ENCODE measurements around the gene DACT1. TPM values are rescaled to one million over a fixed set of nuclear protein-coding genes. Genes with fewer than 3 reads are reported as not detected.

DACT1 gene
- total RNA-seq, 1 experiment from 2014 or later, result not detected

- peaks cover 53% of the 10 kb centered on the region for H3K27me3 ChIP-seq (ENCODE audit: insufficient read depth, low read depth)
- H3K79me2 ChIP-seq (ENCODE audit: low read depth), result no peaks in the 10 kb centered on the region
- no peaks in the 10 kb centered on the region for H3K9me2 ChIP-seq (ENCODE audit: insufficient read depth)
- no peak overlapping the region for H3K27ac ChIP-seq
- ChIA-PET POLR2A (ENCODE audit: unreplicated experiment) (no interaction called here), CTCF (no interaction called here)
- H4K20me1 ChIP-seq (ENCODE audit: insufficient read depth), result no peaks in the 10 kb centered on the region
- DNase-seq, result no peak
- no peak overlapping the region for H3K4me3 ChIP-seq
- TF ChIP-seq CTCF (conservative IDR thresholded peaks at IDR 0.05) (no peak), EZH2 (IDR thresholded peaks at IDR 0.05; ENCODE audit: low read depth) (no peak)
- no peaks in the 10 kb centered on the region for H3F3A ChIP-seq (ENCODE audit: insufficient read depth, low read depth)
- H2AFZ ChIP-seq, result no peak overlapping the region
- no TSS peak for BruUV-seq (replicated peaks)
- intact Hi-C loops (cut with micrococcal nuclease; ENCODE audit: unreplicated experiment), result no loop called here
- H3K9me3 ChIP-seq (ENCODE audit: insufficient read depth, low read depth), result no peaks in the 10 kb centered on the region
- no peak overlapping the region for H3K4me2 ChIP-seq
- H3K4me1 ChIP-seq (replicated peaks; ENCODE audit: insufficient read depth), result no peaks in the 10 kb centered on the region
- no peaks in the 10 kb centered on the region for H3K36me3 ChIP-seq (ENCODE audit: low read depth)
Measured at GRCh38 chr14:58643366-58643765, 5.6 kb downstream of the DACT1 start.

GRCh38 chr14:58645641-58646040, 7.9 kb downstream of the DACT1 start:
- no TSS peak for BruUV-seq (replicated peaks)
- POLR2A ChIA-PET (ENCODE audit: unreplicated experiment), result no interaction called here
- H3K79me2 ChIP-seq (ENCODE audit: low read depth), result no peaks in the 10 kb centered on the region

GRCh38 chr14:58646479-58646878, 8.7 kb downstream of the DACT1 start:
- ChIA-PET CTCF (no interaction called here), POLR2A (ENCODE audit: unreplicated experiment) (no interaction called here)
- no peak overlapping the region for H3K4me2 ChIP-seq
- no peaks in the 10 kb centered on the region for H3F3A ChIP-seq (ENCODE audit: insufficient read depth, low read depth)
- H3K27ac ChIP-seq, result no peak overlapping the region
- no peaks in the 10 kb centered on the region for H3K4me1 ChIP-seq (replicated peaks; ENCODE audit: insufficient read depth)
- no peak overlapping the region for H3K4me3 ChIP-seq
- no peak overlapping the region for H2AFZ ChIP-seq
- DNase-seq, result no peak
- H3K9me2 ChIP-seq (ENCODE audit: insufficient read depth), result no peaks in the 10 kb centered on the region
- no peaks in the 10 kb centered on the region for H3K36me3 ChIP-seq (ENCODE audit: low read depth)
- TF ChIP-seq EZH2 (IDR thresholded peaks at IDR 0.05; ENCODE audit: low read depth) (no peak), CTCF (conservative IDR thresholded peaks at IDR 0.05) (no peak)
- H3K27me3 ChIP-seq (ENCODE audit: insufficient read depth, low read depth), result peaks cover 44% of the 10 kb centered on the region
- no TSS peak for BruUV-seq (replicated peaks)
- H3K79me2 ChIP-seq (ENCODE audit: low read depth), result no peaks in the 10 kb centered on the region
- no peaks in the 10 kb centered on the region for H4K20me1 ChIP-seq (ENCODE audit: insufficient read depth)
- intact Hi-C loops (cut with micrococcal nuclease; ENCODE audit: unreplicated experiment), result no loop called here
- no peaks in the 10 kb centered on the region for H3K9me3 ChIP-seq (ENCODE audit: insufficient read depth, low read depth)

More at GRCh38 chr14:58645641-58646040, 7.9 kb downstream of the DACT1 start:
- no peak overlapping the region for H3K4me2 ChIP-seq
- H3K9me2 ChIP-seq (ENCODE audit: insufficient read depth), result no peaks in the 10 kb centered on the region
- no peaks in the 10 kb centered on the region for H3F3A ChIP-seq (ENCODE audit: insufficient read depth, low read depth)
- no peak overlapping the region for H3K4me3 ChIP-seq
- no peak overlapping the region for H3K27ac ChIP-seq
- TF ChIP-seq CTCF (conservative IDR thresholded peaks at IDR 0.05), result no peak
- no peak for TF ChIP-seq EZH2 (IDR thresholded peaks at IDR 0.05; ENCODE audit: low read depth)
- no peaks in the 10 kb centered on the region for H3K4me1 ChIP-seq (replicated peaks; ENCODE audit: insufficient read depth)
- intact Hi-C loops (cut with micrococcal nuclease; ENCODE audit: unreplicated experiment), result no loop called here
- H3K27me3 ChIP-seq (ENCODE audit: insufficient read depth, low read depth), result peaks cover 48% of the 10 kb centered on the region
- H3K9me3 ChIP-seq (ENCODE audit: insufficient read depth, low read depth), result no peaks in the 10 kb centered on the region
- CTCF ChIA-PET, result no interaction called here
- H2AFZ ChIP-seq, result no peak overlapping the region
- H4K20me1 ChIP-seq (ENCODE audit: insufficient read depth), result no peaks in the 10 kb centered on the region
- DNase-seq, result no peak
- no peaks in the 10 kb centered on the region for H3K36me3 ChIP-seq (ENCODE audit: low read depth)

Measured in PC-9 (cell line).